T-helper 2 cell treated with Interferon-gamma antibody and Interleukin-4, amounts not matched to agents 100 ng/mL and 5 ng/mL, for 36 hours (primary cell): ENCODE data around the gene KAT8. TPM values are rescaled to one million over a fixed set of nuclear protein-coding genes. Genes with fewer than 3 reads are reported as not detected.

ENCODE experiments used
- intact Hi-C: fragments of 100-400 bp; cut with micrococcal nuclease; formaldehyde crosslinking; loops from one replicate; pipeline ENCODE4 v1.15.1; 2023
- total RNA-seq: library from RNA; stranded (reverse); gene quantifications from 2 replicates; pipeline ENCODE4 v1.2.3, GENCODE V29; 2022

The KAT8 gene
- total RNA-seq, result 56.2 and 57.3 TPM in 2 replicates

GRCh38 chr16:31117384-31118222, at the start of gene KAT8:
Gene KAT8, plus strand, starts transcription at chr16:31117664. Its CDS starts 18 bp downstream, at chr16:31117682.
- intact Hi-C loops, result loop anchor here (1.0 to 5.0 kb wide), 7 partner anchors 23 to 342 kb away; partner anchors contain the start of genes ARMC5, FUS, SETD1A and STX4

- intact Hi-C loops, result loop anchor here (5.0 kb wide), 1 partner anchor 1265 kb away; the partner anchor contains the start of gene MAZ
Observed at GRCh38 chr16:31071861-31072260, 45.6 kb upstream of the KAT8 start.

- intact Hi-C loops, result loop anchor here (1.0 to 5.0 kb wide), 2 partner anchors 108 to 1265 kb away; partner anchors contain the start of genes FUS and MAZ
Observed at GRCh38 chr16:31072540-31073141, 44.8 kb upstream of the KAT8 start.

GRCh38 chr16:31073142-31073969, 44.1 kb upstream of the KAT8 start:
- intact Hi-C loops, result loop anchor here (1.0 to 5.0 kb wide), 2 partner anchors 107 to 1266 kb away; partner anchors contain the start of genes FUS and MAZ

GRCh38 chr16:31073970-31074813, 43.3 kb upstream of the KAT8 start, which contains the start of the genes ZNF646 and ZNF668:
Gene ZNF646, plus strand, starts transcription at chr16:31074422. Its CDS starts 1,903 bp downstream, at chr16:31076325.
Gene ZNF668, minus strand, starts transcription at chr16:31074240. Its CDS starts 9,781 bp downstream, at chr16:31064459.
- intact Hi-C loops, result loop anchor here (1.0 to 5.0 kb wide), 12 partner anchors 20 to 1267 kb away; partner anchors contain the start of genes ARMC5, FBXL19, FUS and KAT8

- intact Hi-C loops, result loop anchor here (1.0 to 5.0 kb wide), 11 partner anchors 20 to 1267 kb away; partner anchors contain the start of genes ARMC5, FBXL19, KAT8 and MAZ
Observed at GRCh38 chr16:31074814-31075183, 42.7 kb upstream of the KAT8 start.

GRCh38 chr16:31076319-31076718, 41.1 kb upstream of the KAT8 start:
- intact Hi-C loops, result no loop called here

- intact Hi-C loops, result no loop called here
Observed at GRCh38 chr16:31077024-31077423, 40.4 kb upstream of the KAT8 start.

- intact Hi-C loops, result no loop called here
Observed at GRCh38 chr16:31077592-31078396, 39.7 kb upstream of the KAT8 start.

- intact Hi-C loops, result no loop called here
Observed at GRCh38 chr16:31078597-31079341, 38.7 kb upstream of the KAT8 start.

- intact Hi-C loops, result no loop called here
Observed at GRCh38 chr16:31079342-31079944, 38.0 kb upstream of the KAT8 start.

GRCh38 chr16:31080035-31080629, 37.3 kb upstream of the KAT8 start:
- intact Hi-C loops, result no loop called here

GRCh38 chr16:31080756-31081419, 36.6 kb upstream of the KAT8 start:
- intact Hi-C loops, result no loop called here

GRCh38 chr16:31081428-31082351, 35.8 kb upstream of the KAT8 start:
- intact Hi-C loops, result no loop called here

- intact Hi-C loops, result no loop called here
Observed at GRCh38 chr16:31082368-31083045, 35.0 kb upstream of the KAT8 start.
